CD4-positive, alpha-beta T cell treated with Interleukin-1 beta for 1 hour (primary cell): ENCODE measurements around the gene TMEM179.
"Not testable (repeated sequence)": the region's sequence is repeated elsewhere in the genome, so short reads cannot be mapped to it uniquely, and the experiment has no call there.

Experiments used
- DNase-seq, 2 donors: peaks; one replicate each; pipeline ENCODE4 v3.0.0-alpha.2; 2020 to 2022

Gene TMEM179

DNA sequence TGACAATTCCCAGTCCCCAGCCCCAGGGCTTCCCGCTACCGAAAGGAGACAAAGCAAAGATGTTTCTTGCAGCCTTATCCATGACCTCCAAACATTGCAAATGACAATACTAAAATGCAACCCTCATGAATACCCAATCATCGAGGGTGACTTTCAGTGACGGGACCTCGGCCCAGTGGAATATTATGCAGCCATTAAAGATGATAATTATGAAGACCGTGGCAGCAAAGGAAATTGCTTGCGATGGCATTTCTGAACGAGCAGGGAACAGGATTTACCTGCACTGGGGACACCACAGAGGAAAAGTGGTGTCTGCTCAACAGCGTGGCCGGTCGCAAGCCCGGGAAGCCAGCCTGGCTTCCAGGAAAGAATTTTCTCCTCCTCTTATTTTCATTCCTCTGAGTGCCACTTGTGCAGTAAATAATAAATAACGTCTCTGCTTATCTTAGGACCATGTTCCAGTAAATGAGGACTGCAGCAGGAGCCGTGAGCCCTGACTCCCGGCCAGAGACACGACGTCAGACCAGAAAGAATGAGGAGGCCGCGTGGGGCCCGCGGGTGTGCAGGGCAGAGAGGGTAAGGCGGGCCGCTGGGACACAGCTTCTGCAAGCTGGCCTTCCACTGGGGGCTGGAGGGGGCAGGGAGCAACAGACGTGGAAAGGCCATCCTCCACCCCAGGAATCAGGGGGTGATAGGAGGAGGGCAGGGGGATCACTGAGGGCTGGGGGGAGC lies 18.4 kb downstream of the TMEM179 start:
- DNase-seq = no peak

DNA sequence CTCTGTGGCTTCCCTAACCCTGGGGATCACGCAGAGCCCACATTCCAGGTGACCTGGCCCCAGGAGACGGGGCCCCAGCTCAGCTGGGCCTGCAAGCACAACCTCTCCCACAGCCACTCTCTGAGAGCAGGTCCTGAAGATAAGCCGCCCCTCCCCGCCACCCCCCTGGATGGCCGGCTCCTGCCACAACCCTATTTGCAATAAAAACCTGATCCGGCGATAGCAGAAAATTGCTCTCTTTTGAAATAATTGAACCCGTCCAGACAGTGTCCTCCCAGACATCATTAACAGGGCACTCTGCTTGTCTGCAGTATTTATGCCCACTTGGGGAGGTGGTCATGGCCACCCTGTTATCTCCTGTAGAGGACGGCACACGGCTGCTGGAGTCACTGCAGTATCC lies 20.0 kb downstream of the TMEM179 start:
- DNase-seq = no peak

- DNase-seq = no peak
Measured at GRCh38 chr14:104583424-104584306, 20.9 kb downstream of the TMEM179 start.

DNA sequence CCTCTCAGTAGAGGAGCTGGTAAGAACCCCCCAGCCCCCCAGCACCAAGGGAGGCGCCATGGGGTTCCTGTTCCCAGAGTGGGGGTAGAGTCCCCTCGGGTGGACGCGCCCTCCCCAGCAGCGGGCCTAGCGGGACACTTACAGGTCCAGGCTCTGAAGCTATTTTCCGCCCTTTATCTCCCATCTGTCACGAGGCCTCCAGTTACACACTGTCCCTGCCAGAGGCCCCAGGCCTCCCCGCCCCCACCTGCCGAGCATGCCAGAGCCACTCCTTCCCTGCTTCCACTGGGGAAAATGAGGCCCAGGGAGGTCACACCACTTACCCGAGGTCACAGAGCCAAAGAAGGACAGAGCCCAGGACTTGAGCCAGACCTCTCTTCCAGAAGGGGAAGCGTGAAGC lies 21.9 kb downstream of the TMEM179 start:
- no peak for DNase-seq

DNA sequence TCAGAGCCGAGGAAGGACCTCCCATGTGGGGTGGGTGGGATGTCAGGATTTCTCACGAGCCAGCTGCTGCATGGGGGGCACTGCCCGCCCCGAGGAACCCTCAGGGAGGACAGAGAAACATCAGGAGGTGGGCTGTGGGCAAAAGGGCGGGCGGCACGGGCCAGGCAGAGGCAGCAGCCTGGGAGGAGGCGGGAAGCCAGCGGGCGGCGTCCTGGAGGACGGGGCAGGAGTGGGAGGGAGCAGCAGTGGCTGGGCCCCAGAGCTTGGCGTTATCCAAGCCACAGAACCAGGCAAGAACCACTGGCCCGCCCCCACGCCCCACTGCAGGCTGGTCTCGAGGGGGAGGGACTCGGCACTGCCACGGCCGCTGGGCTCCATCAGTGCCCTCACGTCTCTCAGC lies 22.6 kb downstream of the TMEM179 start:
- DNase-seq = no peak

- no peak for DNase-seq
Measured at GRCh38 chr14:104581521-104581920, 23.1 kb downstream of the TMEM179 start.

- no peak for DNase-seq
Measured at GRCh38 chr14:104580961-104581360, 23.6 kb downstream of the TMEM179 start.

- DNase-seq = not testable (repeated sequence)
Measured at GRCh38 chr14:104579939-104580338, 24.6 kb downstream of the TMEM179 start.

DNA sequence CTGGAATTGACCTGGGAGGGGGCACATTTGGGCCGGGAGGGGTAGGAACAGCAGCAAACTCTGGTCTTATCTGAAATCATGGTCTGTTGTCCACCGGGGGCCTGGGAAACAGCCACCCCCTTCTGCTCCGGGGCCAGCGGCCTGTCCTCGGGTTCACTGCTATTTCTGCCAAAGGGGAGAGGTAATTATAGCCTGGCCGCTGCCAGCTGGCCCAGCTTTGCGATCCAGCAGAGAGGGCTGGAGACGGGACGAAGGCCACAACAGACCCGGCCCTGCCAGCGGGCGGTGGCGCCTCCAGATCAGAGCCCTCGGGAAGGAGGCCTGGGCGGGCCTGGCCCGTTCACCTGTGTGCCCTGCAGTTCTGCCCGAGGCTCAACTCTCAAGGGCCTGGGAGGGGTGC lies 25.1 kb downstream of the TMEM179 start, which contains the start of gene C14orf180:
C14orf180 (plus strand) TSS at position 258 of the 400 bp plus-strand sequence. CDS start 6,667 bp downstream, outside the sequence.
- DNase-seq = no peak

GRCh38 chr14:104578321-104578720 lies 26.3 kb downstream of the TMEM179 start:
- DNase-seq = no peak

DNA sequence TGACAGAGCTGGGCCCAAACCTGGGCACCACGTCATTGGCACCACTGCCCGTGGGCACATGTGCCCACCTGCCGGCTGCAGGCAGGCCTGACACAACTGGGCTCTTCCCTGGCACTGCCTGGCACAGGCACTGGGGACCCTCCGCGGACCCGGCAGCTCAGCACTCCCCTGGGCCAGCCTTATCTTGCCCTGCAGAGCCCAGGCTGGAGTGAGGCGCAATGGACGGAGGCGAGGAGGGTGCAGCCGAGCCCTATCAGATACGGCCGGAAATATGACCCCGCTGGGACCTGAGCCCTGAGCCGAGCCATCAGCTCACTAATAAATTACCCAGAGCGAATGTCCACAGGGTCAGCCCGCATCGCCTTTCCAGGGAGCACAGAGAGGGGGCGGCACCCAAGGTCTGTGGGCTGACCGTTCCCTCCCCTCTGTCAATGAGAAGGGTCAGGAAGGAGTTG lies 26.7 kb downstream of the TMEM179 start:
- no peak for DNase-seq

DNA sequence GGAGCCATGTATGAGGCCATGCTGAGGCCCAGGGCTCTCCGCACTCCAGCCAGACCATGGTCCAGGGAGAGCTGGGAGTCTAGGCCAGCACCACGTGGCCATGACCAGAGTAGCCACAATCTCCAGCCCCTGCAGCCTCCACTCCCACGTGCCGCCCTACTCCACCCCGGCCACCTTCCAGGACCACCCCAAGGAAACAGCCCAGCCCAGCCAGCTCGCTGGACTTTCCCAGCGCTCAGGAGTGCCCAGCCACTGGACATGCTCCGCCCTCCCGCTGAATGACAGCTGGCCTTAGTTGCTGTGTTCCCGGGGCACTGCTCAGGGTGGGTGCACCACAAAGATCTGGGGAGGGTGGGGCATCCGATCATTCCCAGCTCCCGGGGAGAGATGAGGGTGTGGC lies 27.1 kb downstream of the TMEM179 start:
- no peak for DNase-seq

- no peak for DNase-seq
Measured at GRCh38 chr14:104576970-104577332, 27.6 kb downstream of the TMEM179 start.

GRCh38 chr14:104576232-104576969 lies 28.2 kb downstream of the TMEM179 start:
- no peak for DNase-seq

GRCh38 chr14:104574978-104575583 lies 29.5 kb downstream of the TMEM179 start:
- DNase-seq = no peak

DNA sequence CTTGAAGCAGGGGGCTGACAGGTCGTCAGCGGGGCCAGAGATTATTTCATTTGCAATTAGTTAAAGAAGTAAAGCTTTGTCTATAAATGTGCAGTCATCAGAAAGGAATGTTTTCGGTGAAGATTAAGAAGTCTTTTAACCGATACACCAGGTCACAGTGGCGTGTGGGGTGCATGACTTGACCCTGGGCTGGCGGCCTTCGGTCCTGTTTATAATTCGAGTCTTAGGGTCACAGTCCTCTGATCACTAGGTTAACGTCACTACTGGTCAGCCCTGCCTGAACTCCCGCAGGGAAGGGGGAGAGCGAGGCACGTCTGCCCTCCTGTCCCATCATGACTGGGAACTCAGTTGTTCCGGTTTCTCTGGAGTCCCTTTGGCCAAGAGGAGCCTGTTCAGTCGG lies 30.0 kb downstream of the TMEM179 start:
- no peak for DNase-seq

DNA sequence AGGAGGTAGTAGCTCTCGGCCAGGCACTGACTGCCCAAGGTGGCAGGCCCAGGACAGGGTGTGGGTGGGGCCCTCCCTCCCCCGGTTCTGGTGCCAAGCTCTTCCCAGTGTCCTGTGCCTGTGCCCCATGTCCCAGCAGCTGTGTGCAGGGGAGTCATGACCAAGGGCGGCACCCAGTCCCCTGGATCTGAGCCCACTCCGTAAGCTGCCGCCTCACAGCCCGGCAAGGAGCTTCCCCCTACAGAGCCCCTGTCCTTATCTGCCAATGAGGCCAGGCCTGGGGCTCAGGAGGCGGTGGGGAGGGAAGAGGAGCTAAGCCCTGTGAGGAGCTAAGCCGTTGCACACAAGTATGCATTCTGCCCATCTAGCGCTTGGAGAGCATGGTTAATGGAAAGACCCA lies 30.6 kb downstream of the TMEM179 start:
- DNase-seq = no peak

GRCh38 chr14:104572668-104573067 lies 31.9 kb downstream of the TMEM179 start:
- DNase-seq = no peak

GRCh38 chr14:104572024-104572626 lies 32.4 kb downstream of the TMEM179 start:
- no peak for DNase-seq

DNA sequence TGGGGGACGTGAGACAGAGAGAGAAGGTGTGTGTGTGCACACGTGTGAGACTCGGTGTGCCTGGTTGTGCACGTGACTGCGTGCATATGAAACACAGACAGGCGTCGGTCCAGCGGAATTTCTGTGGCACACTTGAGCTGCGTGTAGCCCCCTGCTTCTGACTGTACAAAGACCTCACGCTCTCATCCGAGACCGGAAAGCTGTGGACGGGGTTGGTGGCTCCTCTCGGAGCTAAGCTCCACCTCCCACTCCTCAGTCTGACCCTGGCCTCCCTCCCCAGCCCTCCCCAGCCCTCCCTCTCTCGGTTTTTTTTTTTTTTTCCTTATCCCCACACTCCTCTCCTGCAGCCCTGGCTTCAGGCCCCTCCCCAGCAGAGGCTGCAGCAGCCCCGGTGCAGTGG lies 33.3 kb downstream of the TMEM179 start:
- DNase-seq = no peak

DNA sequence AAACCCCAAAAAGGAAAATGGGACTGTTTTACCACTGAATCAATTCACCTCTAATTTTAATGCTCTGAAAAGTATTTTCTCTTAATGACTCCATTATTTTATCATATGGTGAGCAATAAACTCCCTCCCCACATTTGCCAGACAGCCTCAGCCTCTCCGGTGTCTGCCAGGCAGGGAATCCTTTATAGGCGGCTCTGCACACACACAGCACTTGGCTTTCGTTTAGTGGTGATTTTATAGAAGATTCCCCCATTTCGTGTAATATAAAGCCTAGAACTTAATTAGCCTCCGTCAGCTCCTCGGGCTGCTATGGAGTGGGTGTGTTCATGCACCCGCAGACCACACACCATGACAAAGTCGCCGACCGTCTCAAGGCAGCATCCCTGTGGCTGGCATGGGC lies 35.1 kb downstream of the TMEM179 start:
- DNase-seq = no peak

- DNase-seq = no peak
Measured at GRCh38 chr14:104568620-104569019, 36.0 kb downstream of the TMEM179 start.

- DNase-seq = no peak
Measured at GRCh38 chr14:104567957-104568225, 36.7 kb downstream of the TMEM179 start.
